Adrenal gland (tissue), 5 donors: ENCODE results near the gene AQP5.

Experiments used
- POLR2A ChIP-seq, 2 donors: fragments of 450-650 bp; IDR thresholded peaks; one replicate each; pipeline ENCODE4 v1.6.1; 2017; ENCODE audit warnings: antibody characterized with exemption in 2 of 2, mild to moderate bottlenecking in 2 of 2, moderate library complexity in 1 of 2
- TF ChIP-seq, protein P1 (sequence below), 6 experiments: fragments of 450-650 bp in 4 of 6; fragments of 200-600 bp in 2 of 6; sonication (generic) in 1 of 6; IDR thresholded peaks; 1 replicate in 5 of 6; 2 replicates in 1 of 6; pipeline versions ENCODE4 v1.5.1 to v1.8.0; 2016 to 2021; ENCODE audit warnings: antibody characterized with exemption in 6 of 6, mild to moderate bottlenecking in 2 of 6, moderate library complexity in 1 of 6
- donor health status: DM: no; HTN: no; CAD: no.

DNA sequence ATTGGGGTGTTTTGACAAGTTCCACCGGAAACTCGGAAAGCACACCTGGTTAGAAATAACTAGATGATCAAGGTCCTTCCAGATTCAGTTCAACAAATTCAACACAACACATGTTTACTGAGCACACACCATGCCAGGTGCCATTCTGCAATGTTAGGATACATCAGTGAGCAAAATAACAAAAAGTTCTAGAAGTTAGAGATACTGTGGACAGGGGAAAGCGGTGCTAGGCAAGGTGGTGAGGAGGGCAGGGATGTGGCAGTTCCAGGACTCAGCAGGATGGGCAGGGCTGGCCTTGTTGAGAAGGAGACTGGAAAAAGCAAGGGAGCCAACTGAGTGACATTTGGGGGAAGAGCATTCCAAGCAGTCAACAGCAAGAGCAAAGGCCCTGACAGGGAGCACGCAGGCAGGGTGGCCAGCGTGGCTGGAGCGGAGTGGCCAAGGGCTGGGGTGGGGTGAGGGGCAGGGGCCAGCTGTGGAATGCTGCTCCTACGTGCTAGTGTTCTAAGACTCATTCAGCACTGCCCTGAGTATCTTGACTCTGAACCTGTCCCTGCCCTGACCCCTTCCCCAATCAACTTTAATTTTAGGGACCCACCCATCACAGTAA lies 38.5 kb upstream of the AQP5 start:
- TF ChIP-seq, protein P1, sequence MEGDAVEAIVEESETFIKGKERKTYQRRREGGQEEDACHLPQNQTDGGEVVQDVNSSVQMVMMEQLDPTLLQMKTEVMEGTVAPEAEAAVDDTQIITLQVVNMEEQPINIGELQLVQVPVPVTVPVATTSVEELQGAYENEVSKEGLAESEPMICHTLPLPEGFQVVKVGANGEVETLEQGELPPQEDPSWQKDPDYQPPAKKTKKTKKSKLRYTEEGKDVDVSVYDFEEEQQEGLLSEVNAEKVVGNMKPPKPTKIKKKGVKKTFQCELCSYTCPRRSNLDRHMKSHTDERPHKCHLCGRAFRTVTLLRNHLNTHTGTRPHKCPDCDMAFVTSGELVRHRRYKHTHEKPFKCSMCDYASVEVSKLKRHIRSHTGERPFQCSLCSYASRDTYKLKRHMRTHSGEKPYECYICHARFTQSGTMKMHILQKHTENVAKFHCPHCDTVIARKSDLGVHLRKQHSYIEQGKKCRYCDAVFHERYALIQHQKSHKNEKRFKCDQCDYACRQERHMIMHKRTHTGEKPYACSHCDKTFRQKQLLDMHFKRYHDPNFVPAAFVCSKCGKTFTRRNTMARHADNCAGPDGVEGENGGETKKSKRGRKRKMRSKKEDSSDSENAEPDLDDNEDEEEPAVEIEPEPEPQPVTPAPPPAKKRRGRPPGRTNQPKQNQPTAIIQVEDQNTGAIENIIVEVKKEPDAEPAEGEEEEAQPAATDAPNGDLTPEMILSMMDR (IDR thresholded peaks at IDR 0.05), result no peak
- no peak for TF ChIP-seq POLR2A (IDR thresholded peaks at IDR 0.05)
